GM18520 (cell line): ENCODE measurements around the gene SPINK14.

Source experiments
- ATAC-seq: cut with Tn5 transposase; IDR thresholded peaks from one replicate; pipeline ENCODE4 v1.9.1; 2021; ENCODE audit not compliant: unreplicated experiment

Gene SPINK14

GRCh38 chr5:148193202-148193601 lies 24.9 kb downstream of the SPINK14 start:
- ATAC-seq: no peak

GRCh38 chr5:148201151-148201550 lies 32.8 kb downstream of the SPINK14 start:
- no peak for ATAC-seq

- ATAC-seq: no peak
Measured at GRCh38 chr5:148202531-148203203, 34.3 kb downstream of the SPINK14 start, which contains the start of gene SPINK6. Gene SPINK6 (plus strand): TSS chr5:148203042. CDS start chr5:148203097, 55 bp downstream.

GRCh38 chr5:148205044-148205806 lies 36.9 kb downstream of the SPINK14 start:
- no peak for ATAC-seq

- ATAC-seq: no peak
Measured at GRCh38 chr5:148205865-148206264, 37.5 kb downstream of the SPINK14 start.

GRCh38 chr5:148206620-148207019 lies 38.3 kb downstream of the SPINK14 start:
- no peak for ATAC-seq

- no peak for ATAC-seq
Measured at GRCh38 chr5:148208226-148208625, 39.9 kb downstream of the SPINK14 start.

GRCh38 chr5:148209151-148209770 lies 40.9 kb downstream of the SPINK14 start:
- ATAC-seq: no peak

- ATAC-seq: no peak
Measured at GRCh38 chr5:148214665-148215185, 46.4 kb downstream of the SPINK14 start.

GRCh38 chr5:148221508-148221907 lies 53.2 kb downstream of the SPINK14 start:
- no peak for ATAC-seq

- ATAC-seq: no peak
Measured at GRCh38 chr5:148224117-148224742, 55.9 kb downstream of the SPINK14 start.
